ENCODE results near the gene DOCK1. TPM values are rescaled to one million over a fixed set of nuclear protein-coding genes. Genes with fewer than 3 reads are reported as not detected.

DOCK1 gene
- total RNA-seq, 1 experiment from 2014 or later, result 40.0 TPM

DNA sequence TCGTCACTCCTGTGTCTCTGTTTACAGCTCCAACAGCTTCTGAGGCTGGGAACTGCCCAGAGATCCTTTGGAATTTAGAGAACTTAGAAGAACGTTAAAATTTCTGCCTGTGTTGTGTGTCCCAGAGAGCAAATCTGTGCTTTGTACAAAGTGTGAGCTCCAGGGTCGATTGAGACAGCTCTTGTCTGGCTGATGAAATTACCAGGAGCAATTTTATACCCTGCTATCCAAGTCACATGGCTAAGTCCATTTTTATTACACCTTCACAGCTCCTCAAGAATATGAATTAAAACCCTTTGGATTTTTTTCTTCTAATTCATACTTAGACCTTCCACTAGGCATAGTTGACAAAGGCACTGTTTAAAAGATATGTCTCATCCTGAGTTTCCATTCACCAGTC is 337.7 kb downstream of the DOCK1 start:
- no TSS peak for BruUV-seq (replicated peaks)
- H3K36me3 Mint-ChIP-seq (ENCODE audit: insufficient read depth, unreplicated experiment), result no peaks in the 10 kb centered on the region
- no peak for TF ChIP-seq CTCF (IDR thresholded peaks at IDR 0.05; ENCODE audit: unreplicated experiment)
- H3K27ac Mint-ChIP-seq (ENCODE audit: low read depth, unreplicated experiment), result no peak overlapping the region
- ChIA-PET CTCF (interaction anchor here (0.6 to 0.8 kb wide), 3 partner anchors 11 to 284 kb away, joined by 3 to 4 read pairs (median 3); no protein-coding TSS in a partner anchor), POLR2A (interaction anchor here (0.6 kb wide), 1 partner anchor 1284 kb away, joined by 3 read pairs; no protein-coding TSS in a partner anchor)
- intact Hi-C loops (cut with micrococcal nuclease), result no loop called here
- H3K27me3 Mint-ChIP-seq (ENCODE audit: insufficient read depth, unreplicated experiment), result no peaks in the 10 kb centered on the region
- no peaks in the 10 kb centered on the region for H3K4me1 Mint-ChIP-seq (ENCODE audit: insufficient read depth, unreplicated experiment)
- no peak overlapping the region for H3K4me3 Mint-ChIP-seq (ENCODE audit: unreplicated experiment)
- H3K9me3 Mint-ChIP-seq (ENCODE audit: unreplicated experiment), result no peaks in the 10 kb centered on the region
- DNase-seq (ENCODE audit: unreplicated experiment), result no peak

- BruUV-seq (replicated peaks), result no TSS peak
- ChIA-PET CTCF (interaction anchor here (0.6 to 0.8 kb wide), 2 partner anchors 14 to 97 kb away, joined by 3 read pairs; no protein-coding TSS in a partner anchor), POLR2A (interaction anchor here (0.6 kb wide), 1 partner anchor 1284 kb away, joined by 3 read pairs; no protein-coding TSS in a partner anchor)
- intact Hi-C loops (cut with micrococcal nuclease), result no loop called here
- H3K9me3 Mint-ChIP-seq (ENCODE audit: unreplicated experiment), result no peaks in the 10 kb centered on the region
- H3K27ac Mint-ChIP-seq (ENCODE audit: low read depth, unreplicated experiment), result no peak overlapping the region
- H3K27me3 Mint-ChIP-seq (ENCODE audit: insufficient read depth, unreplicated experiment), result no peaks in the 10 kb centered on the region
- H3K36me3 Mint-ChIP-seq (ENCODE audit: insufficient read depth, unreplicated experiment), result peaks cover 5% of the 10 kb centered on the region
- no peak overlapping the region for H3K4me3 Mint-ChIP-seq (ENCODE audit: unreplicated experiment)
- peak; percentile 31 for TF ChIP-seq CTCF (IDR thresholded peaks at IDR 0.05; ENCODE audit: unreplicated experiment)
- DNase-seq (ENCODE audit: unreplicated experiment), result peak; percentile 54
- H3K4me1 Mint-ChIP-seq (ENCODE audit: insufficient read depth, unreplicated experiment), result no peaks in the 10 kb centered on the region
Measured at GRCh38 chr10:127243490-127244272, 338.5 kb downstream of the DOCK1 start.

- no peak for TF ChIP-seq CTCF (IDR thresholded peaks at IDR 0.05; ENCODE audit: unreplicated experiment)
- H3K27me3 Mint-ChIP-seq (ENCODE audit: insufficient read depth, unreplicated experiment), result no peaks in the 10 kb centered on the region
- intact Hi-C loops (cut with micrococcal nuclease), result no loop called here
- ChIA-PET POLR2A (no interaction called here), CTCF (interaction anchor here (0.6 kb wide), 1 partner anchor 50 kb away, joined by 4 read pairs; no protein-coding TSS in a partner anchor)
- no peaks in the 10 kb centered on the region for H3K9me3 Mint-ChIP-seq (ENCODE audit: unreplicated experiment)
- H3K4me1 Mint-ChIP-seq (ENCODE audit: insufficient read depth, unreplicated experiment), result no peaks in the 10 kb centered on the region
- H3K27ac Mint-ChIP-seq (ENCODE audit: low read depth, unreplicated experiment), result no peak overlapping the region
- BruUV-seq (replicated peaks), result no TSS peak
- H3K36me3 Mint-ChIP-seq (ENCODE audit: insufficient read depth, unreplicated experiment), result peaks cover 10% of the 10 kb centered on the region
- DNase-seq (ENCODE audit: unreplicated experiment), result no peak
- H3K4me3 Mint-ChIP-seq (ENCODE audit: unreplicated experiment), result no peak overlapping the region
Measured at GRCh38 chr10:127245456-127245855, 340.2 kb downstream of the DOCK1 start.

GRCh38 chr10:127250031-127250430 is 344.8 kb downstream of the DOCK1 start:
- TF ChIP-seq CTCF (IDR thresholded peaks at IDR 0.05; ENCODE audit: unreplicated experiment), result no peak
- H3K27me3 Mint-ChIP-seq (ENCODE audit: insufficient read depth, unreplicated experiment), result no peaks in the 10 kb centered on the region
- no peaks in the 10 kb centered on the region for H3K4me1 Mint-ChIP-seq (ENCODE audit: insufficient read depth, unreplicated experiment)
- ChIA-PET POLR2A (no interaction called here), CTCF (interaction anchor here (0.6 kb wide), 1 partner anchor 347 kb away, joined by 3 read pairs; no protein-coding TSS in a partner anchor)
- intact Hi-C loops (cut with micrococcal nuclease), result no loop called here
- peaks cover 10% of the 10 kb centered on the region for H3K36me3 Mint-ChIP-seq (ENCODE audit: insufficient read depth, unreplicated experiment)
- no peak overlapping the region for H3K27ac Mint-ChIP-seq (ENCODE audit: low read depth, unreplicated experiment)
- no peak overlapping the region for H3K4me3 Mint-ChIP-seq (ENCODE audit: unreplicated experiment)
- H3K9me3 Mint-ChIP-seq (ENCODE audit: unreplicated experiment), result no peaks in the 10 kb centered on the region
- no peak for DNase-seq (ENCODE audit: unreplicated experiment)
- BruUV-seq (replicated peaks), result no TSS peak
